HG03108 (cell line): ENCODE measurements around the gene ESX1.
"Not testable (repeated sequence)": the region's sequence is repeated elsewhere in the genome, so short reads cannot be mapped to it uniquely, and the experiment has no call there.

Experiments
- ATAC-seq: cut with Tn5 transposase; IDR thresholded peaks from one replicate; pipeline ENCODE4 v1.9.1; 2021; ENCODE audit warnings: moderate library complexity; ENCODE audit not compliant: unreplicated experiment

ESX1 gene

GRCh38 chrX:104254442-104255115 is at the start of gene ESX1:
TSS of gene ESX1 (minus strand) at chrX:104254933. CDS start at chrX:104254849, 84 bp downstream.
- ATAC-seq: no peak

GRCh38 chrX:104295636-104296035 is 40.9 kb upstream of the ESX1 start:
- ATAC-seq: no peak

GRCh38 chrX:104288961-104289360 is 34.2 kb upstream of the ESX1 start:
- no peak for ATAC-seq

GRCh38 chrX:104288269-104288668 is 33.5 kb upstream of the ESX1 start:
- ATAC-seq: no peak

GRCh38 chrX:104285201-104285600 is 30.5 kb upstream of the ESX1 start:
- no peak for ATAC-seq

GRCh38 chrX:104284507-104284906 is 29.8 kb upstream of the ESX1 start:
- ATAC-seq: no peak

- no peak for ATAC-seq
Observed at GRCh38 chrX:104282166-104282725, 27.5 kb upstream of the ESX1 start.

- no peak for ATAC-seq
Observed at GRCh38 chrX:104281564-104281963, 26.8 kb upstream of the ESX1 start.

GRCh38 chrX:104280609-104281008 is 25.9 kb upstream of the ESX1 start:
- no peak for ATAC-seq

GRCh38 chrX:104270916-104271512 is 16.3 kb upstream of the ESX1 start:
- no peak for ATAC-seq

- no peak for ATAC-seq
Observed at GRCh38 chrX:104270212-104270611, 15.5 kb upstream of the ESX1 start.

GRCh38 chrX:104255465-104255864 is 732 bp upstream of the ESX1 start:
- no peak for ATAC-seq

GRCh38 chrX:104253567-104254441 is 929 bp downstream of the ESX1 start:
- ATAC-seq: no peak

GRCh38 chrX:104250470-104250869 is 4.3 kb downstream of the ESX1 start:
- no peak for ATAC-seq

- not testable (repeated sequence) for ATAC-seq
Observed at GRCh38 chrX:104230060-104230459, 24.7 kb downstream of the ESX1 start.

- no peak for ATAC-seq
Observed at GRCh38 chrX:104211187-104211586, 43.5 kb downstream of the ESX1 start.

GRCh38 chrX:104205548-104205947 is 49.2 kb downstream of the ESX1 start:
- no peak for ATAC-seq
